Prostate gland (tissue), 2 donors: Measurements from ENCODE around the gene PLAA. TPM values are rescaled to one million over a fixed set of nuclear protein-coding genes. Genes with fewer than 3 reads are reported as not detected.

ENCODE experiments used
- DNase-seq: peaks from one replicate; pipeline ENCODE4 v3.0.0-alpha.2; 2019; ENCODE audit warnings: low spot score
- H3K27ac ChIP-seq, 2 donors: fragments of 200-600 bp; sonication (generic); 2 replicates each; pipeline ENCODE4 v1.5.1; 2017 to 2019
- H3K27me3 ChIP-seq: fragments of 200-600 bp; sonication (generic); replicated peaks from 2 replicates; pipeline ENCODE4 v1.5.1; 2019; ENCODE audit not compliant: insufficient read depth
- H3K36me3 ChIP-seq, 2 donors: fragments of 200-600 bp; sonication (generic); 1 replicate in 1 of 2; 2 replicates in 1 of 2; pipeline versions ENCODE4 v1.5.1 to v1.8.1; 2017 to 2019
- H3K4me1 ChIP-seq: fragments of 200-600 bp; sonication (generic); replicated peaks from 2 replicates; pipeline ENCODE4 v1.5.1; 2019
- H3K4me3 ChIP-seq, 2 donors: fragments of 200-600 bp; sonication (generic); 2 replicates each; pipeline ENCODE4 v1.5.1; 2017 to 2019
- H3K9me3 ChIP-seq: fragments of 200-600 bp; sonication (generic); 2 replicates; pipeline ENCODE4 v1.5.1; 2017
- POLR2A ChIP-seq: fragments of 450-650 bp; IDR thresholded peaks from one replicate; pipeline ENCODE4 v1.6.1; 2016; ENCODE audit warnings: antibody characterized with exemption, mild to moderate bottlenecking
- POLR2AphosphoS5 ChIP-seq: sonication (generic); formaldehyde crosslinking; IDR thresholded peaks from one replicate; pipeline ENCODE4 v1.6.1; 2017; ENCODE audit warnings: antibody characterized with exemption
- WGBS: methylation state at CpG from one replicate; pipeline ENCODE4 v1.1.5; 2018; 5-methylcytosine and 5-hydroxymethylcytosine counted together
- intact Hi-C: fragments of 100-400 bp; cut with DNase I; formaldehyde crosslinking; loops from one replicate; pipeline ENCODE4 v1.14.2; 2022
- total RNA-seq, 2 donors: library from RNA; depleted of rRNA; stranded (reverse); fragments of >200 nt; gene quantifications; one replicate each; pipeline ENCODE4 v1.1.0, GENCODE V29; 2016
- TF ChIP-seq, protein P1 (sequence below), 4 experiments: fragments of 200-600 bp in 2 of 4; fragments of 450-650 bp in 2 of 4; sonication (generic) in 2 of 4; IDR thresholded peaks; 1 replicate in 3 of 4; 2 replicates in 1 of 4; pipeline ENCODE4 v1.5.1; 2016 to 2019; ENCODE audit warnings: antibody characterized with exemption in 4 of 4, mild to moderate bottlenecking in 2 of 4, moderate library complexity in 2 of 4

Gene PLAA
- total RNA-seq = 10 to 100 TPM; 24.3 to 36.5 TPM

DNA sequence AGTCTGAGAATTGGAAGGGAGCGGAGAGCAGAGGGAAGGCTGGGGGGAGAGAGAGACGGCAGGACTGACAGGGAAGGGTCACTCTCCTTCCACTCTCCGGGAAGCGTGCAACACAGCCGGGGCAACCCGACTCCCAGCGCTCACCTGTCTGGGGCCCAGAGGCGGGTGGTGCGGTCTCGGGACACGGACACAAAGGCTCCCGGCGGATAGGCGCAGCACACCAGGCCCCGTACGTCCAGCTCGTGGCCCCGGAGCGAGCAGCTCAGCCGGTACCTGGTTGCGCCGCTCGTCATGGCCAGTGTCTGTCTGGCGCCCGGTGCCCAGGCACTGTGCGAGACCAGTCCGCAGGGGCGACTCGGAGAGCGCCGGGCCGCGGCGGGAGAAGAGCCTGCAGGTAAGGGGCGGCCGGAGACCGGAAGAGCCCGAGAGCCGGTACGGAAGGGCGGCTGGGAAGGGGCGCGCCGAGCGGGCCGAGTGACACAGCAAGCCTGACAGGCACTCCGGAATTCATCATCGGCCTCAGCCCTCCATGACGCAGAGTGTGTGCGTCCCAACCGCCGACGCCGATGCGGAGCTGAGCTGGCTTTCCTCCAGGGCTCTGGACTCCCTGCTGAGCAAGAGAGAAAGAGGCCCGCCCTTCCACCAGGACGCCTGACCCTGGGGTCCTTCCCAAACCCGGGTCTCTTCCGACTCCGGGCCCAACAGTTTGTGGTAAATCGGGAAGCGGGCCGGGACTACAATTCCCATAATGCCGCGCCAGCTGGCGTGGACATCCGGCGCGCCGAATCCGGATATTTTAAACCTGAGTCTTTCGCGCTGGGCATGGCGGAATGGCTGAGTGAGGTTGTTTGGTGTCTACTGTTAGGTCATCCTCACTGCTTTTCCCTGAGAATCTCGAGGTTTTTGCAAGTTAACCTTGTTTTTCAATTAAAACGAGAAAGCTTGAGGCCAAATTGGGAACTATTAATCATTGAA, at the start of gene PLAA:
Gene PLAA (minus strand): TSS at position 490 of the 975 bp plus-strand sequence. CDS start 197 bp downstream, at position 293.
- intact Hi-C loops = loop anchor here (1.0 to 2.0 kb wide), 2 partner anchors 9 to 54 kb away; partner anchors contain the start of genes CAAP1 and IFT74
- peak; percentile 89 for DNase-seq
- Histone ChIP-seq H3K4me1 (peaks cover 8% of the 10 kb centered on the region), H3K4me3 (peak within 1 kb of the TSS; percentile 81 to 98), H3K9me3 (no peaks in the 10 kb centered on the region), H3K36me3 (no peaks in the 10 kb centered on the region), H3K27ac (peak within 1 kb of the TSS; percentile 93 to 95), H3K27me3 (no peaks in the 10 kb centered on the region)
- under 1% methylated on average over 47 of the region's 76 CpGs for WGBS
- peak; percentile 27 for TF ChIP-seq POLR2A
- TF ChIP-seq, protein P1, sequence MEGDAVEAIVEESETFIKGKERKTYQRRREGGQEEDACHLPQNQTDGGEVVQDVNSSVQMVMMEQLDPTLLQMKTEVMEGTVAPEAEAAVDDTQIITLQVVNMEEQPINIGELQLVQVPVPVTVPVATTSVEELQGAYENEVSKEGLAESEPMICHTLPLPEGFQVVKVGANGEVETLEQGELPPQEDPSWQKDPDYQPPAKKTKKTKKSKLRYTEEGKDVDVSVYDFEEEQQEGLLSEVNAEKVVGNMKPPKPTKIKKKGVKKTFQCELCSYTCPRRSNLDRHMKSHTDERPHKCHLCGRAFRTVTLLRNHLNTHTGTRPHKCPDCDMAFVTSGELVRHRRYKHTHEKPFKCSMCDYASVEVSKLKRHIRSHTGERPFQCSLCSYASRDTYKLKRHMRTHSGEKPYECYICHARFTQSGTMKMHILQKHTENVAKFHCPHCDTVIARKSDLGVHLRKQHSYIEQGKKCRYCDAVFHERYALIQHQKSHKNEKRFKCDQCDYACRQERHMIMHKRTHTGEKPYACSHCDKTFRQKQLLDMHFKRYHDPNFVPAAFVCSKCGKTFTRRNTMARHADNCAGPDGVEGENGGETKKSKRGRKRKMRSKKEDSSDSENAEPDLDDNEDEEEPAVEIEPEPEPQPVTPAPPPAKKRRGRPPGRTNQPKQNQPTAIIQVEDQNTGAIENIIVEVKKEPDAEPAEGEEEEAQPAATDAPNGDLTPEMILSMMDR (IDR thresholded peaks at IDR 0.05) = peak in 2 of 4 experiments; percentile 26 to 49
- TF ChIP-seq POLR2AphosphoS5 = peak; percentile 90

DNA sequence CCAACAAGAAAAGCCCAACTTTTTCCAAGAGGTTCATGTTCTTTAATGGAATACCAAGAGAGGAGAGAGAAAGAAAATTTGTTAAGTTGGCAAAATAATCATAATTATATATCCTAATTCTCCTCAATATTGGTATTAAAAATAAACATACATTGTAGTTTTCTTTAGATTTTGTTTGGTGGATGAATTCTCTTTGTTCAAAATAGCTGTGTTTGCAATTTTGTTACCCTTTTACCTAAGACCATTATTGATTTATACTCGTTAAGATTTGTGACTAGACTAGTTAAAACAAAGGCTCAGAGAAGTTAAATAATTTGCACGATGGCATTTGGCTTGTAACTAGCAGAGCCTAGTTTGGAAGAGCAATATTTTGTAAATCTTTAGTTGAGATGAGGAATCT, 48.8 kb upstream of the PLAA start:
- DNase-seq = no peak

DNA sequence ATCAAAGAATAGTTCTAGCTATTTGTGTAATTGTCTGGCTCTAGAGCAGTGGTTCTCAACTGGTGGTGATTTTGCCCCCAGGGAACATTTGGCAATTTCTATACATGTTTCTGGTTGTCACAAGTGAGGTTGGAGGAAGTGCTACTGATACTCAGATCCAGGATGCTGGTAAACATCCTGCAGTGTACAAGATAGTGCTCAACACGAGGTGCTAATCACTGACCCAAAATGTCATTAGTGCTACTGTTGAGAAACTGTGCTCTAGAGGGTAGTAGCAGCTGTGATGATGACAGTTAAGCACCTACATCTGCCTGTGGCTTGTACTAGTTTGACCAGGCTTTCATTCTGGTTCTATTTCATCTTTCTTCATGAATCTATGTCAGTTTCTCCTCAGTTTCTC, 36.3 kb upstream of the PLAA start:
- no peak for DNase-seq
- Histone ChIP-seq H3K36me3 (peaks cover 0 to 3% of the 10 kb centered on the region in 2 donors), H3K27ac (no peak overlapping the region), H3K4me1 (no peaks in the 10 kb centered on the region), H3K9me3 (no peaks in the 10 kb centered on the region), H3K4me3 (no peak overlapping the region), H3K27me3 (no peaks in the 10 kb centered on the region)
- 63% methylated on average over 1 of the region's 1 CpG for WGBS
- TF ChIP-seq, protein P1 (IDR thresholded peaks at IDR 0.05) = no peak
- no peak for TF ChIP-seq POLR2A
- no peak for TF ChIP-seq POLR2AphosphoS5
- intact Hi-C loops = no loop called here

More for the DNA sequence above, 48.8 kb upstream of the PLAA start:
- TF ChIP-seq POLR2AphosphoS5 = no peak
- TF ChIP-seq, protein P1 (IDR thresholded peaks at IDR 0.05) = no peak
- TF ChIP-seq POLR2A = no peak
- 79% methylated on average over 2 of the region's 2 CpGs for WGBS
- Histone ChIP-seq H3K27ac (no peak overlapping the region), H3K4me1 (no peaks in the 10 kb centered on the region), H3K9me3 (no peaks in the 10 kb centered on the region), H3K4me3 (no peak overlapping the region), H3K36me3 (no peaks in the 10 kb centered on the region), H3K27me3 (no peaks in the 10 kb centered on the region)
- intact Hi-C loops = no loop called here

DNA sequence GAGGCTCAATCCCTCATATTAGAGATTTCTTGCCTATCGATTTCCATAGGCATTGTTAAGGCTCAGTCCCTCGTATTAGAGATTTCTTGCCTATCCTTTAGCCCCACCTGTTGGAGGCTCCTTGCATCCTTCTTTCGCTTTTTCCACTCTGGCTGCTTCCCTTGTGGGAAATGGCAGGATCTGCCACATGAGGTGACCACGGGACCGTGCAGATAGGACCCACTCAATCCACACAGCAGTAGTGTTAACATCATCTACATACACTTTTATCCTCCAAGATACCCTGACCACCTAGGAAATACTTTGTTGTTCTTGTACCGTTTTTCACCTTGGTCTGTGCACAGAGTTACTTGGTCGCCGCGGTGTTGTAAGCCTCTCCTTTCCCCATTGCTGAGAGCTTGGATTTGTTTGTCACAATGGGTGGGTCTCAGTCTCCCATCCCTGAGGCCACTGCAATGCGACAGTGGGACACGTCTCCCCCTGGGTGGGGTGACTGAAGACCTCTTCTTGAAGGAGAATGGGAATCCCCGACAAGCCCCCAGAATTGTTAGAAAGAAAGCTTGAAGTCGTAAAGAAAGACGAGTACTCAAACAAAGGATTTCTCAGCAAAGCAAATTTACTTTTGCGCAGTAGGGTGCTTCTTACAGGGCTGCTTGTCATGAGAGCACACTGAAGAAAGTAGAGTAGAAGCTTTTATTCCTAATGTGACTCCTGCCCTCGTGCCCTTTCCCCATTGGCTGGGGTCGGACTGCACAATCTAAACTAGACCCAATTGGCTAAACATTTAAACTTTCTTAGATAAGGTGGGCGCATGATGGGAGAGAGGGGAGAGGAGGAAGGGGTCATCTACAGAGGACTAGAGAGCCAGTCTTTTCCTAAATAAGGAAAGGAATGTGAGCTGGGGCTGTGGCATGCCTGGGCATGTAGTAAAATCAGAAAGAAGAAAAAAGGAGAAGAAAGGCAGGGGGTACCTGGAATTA, 29.0 kb upstream of the PLAA start:
- intact Hi-C loops = loop anchor here (5.0 kb wide), 1 partner anchor 234 kb away; no protein-coding TSS in a partner anchor
- Histone ChIP-seq H3K4me1 (no peaks in the 10 kb centered on the region), H3K36me3 (no peaks in the 10 kb centered on the region), H3K27me3 (no peaks in the 10 kb centered on the region), H3K4me3 (no peak overlapping the region), H3K9me3 (no peaks in the 10 kb centered on the region), H3K27ac (no peak overlapping the region)
- 89% methylated on average over 18 of the region's 18 CpGs for WGBS
- no peak for DNase-seq
- TF ChIP-seq POLR2AphosphoS5 = no peak
- TF ChIP-seq, protein P1 (IDR thresholded peaks at IDR 0.05) = peak in 2 of 4 experiments; percentile 26 to 36
